Kidney (tissue), 14 donors: Measurements from ENCODE around the gene PRXL2B. TPM values are rescaled to one million over a fixed set of nuclear protein-coding genes. Genes with fewer than 3 reads are reported as not detected.

ENCODE experiments used
- DNase-seq, 5 donors: peaks; one replicate each; pipeline ENCODE4 v3.0.0-alpha.2; 2013 to 2020
- FAIRE-seq: peaks from 2 replicates; lab custom pipeline; 2012; peaks lifted over from hg19 to GRCh38; lab: Jason Lieb, UNC
- H3K27ac ChIP-seq, 2 donors: one replicate each; pipeline ENCODE4 v1.7.0; 2013; ENCODE audit warnings: low read depth in 2 of 2, low read length in 2 of 2, inconsistent platforms in 1 of 2
- H3K27me3 ChIP-seq: one replicate; pipeline ENCODE4 v1.7.1; 2013; ENCODE audit warnings: low read length, inconsistent platforms; ENCODE audit not compliant: control insufficient read depth, insufficient read depth
- H3K36me3 ChIP-seq, 3 donors: one replicate each; pipeline versions ENCODE4 v1.7.0 to v1.7.1; 2013; ENCODE audit warnings: low read length in 3 of 3, control low read depth in 1 of 3, inconsistent platforms in 1 of 3; ENCODE audit not compliant: insufficient read depth in 3 of 3, control insufficient read depth in 2 of 3
- H3K4me1 ChIP-seq, 3 donors: one replicate each; pipeline versions ENCODE4 v1.7.0 to v1.7.1; 2013; ENCODE audit warnings: low read length in 3 of 3, inconsistent platforms in 1 of 3, low read depth in 1 of 3; ENCODE audit not compliant: control insufficient read depth in 2 of 3, insufficient read depth in 2 of 3
- H3K4me3 ChIP-seq, 3 donors: one replicate each; pipeline versions ENCODE4 v1.7.0 to v1.8.1; 2013; ENCODE audit warnings: low read length in 3 of 3, control low read depth in 1 of 3, inconsistent platforms in 1 of 3
- H3K9ac ChIP-seq, 3 donors: one replicate each; pipeline versions ENCODE4 v1.7.0 to v1.7.1; 2013; ENCODE audit warnings: low read length in 3 of 3, control low read depth in 1 of 3, inconsistent platforms in 1 of 3
- H3K9me3 ChIP-seq, 3 donors: one replicate each; pipeline versions ENCODE4 v1.7.0 to v1.7.1; 2013; ENCODE audit warnings: low read length in 3 of 3, control low read depth in 1 of 3, inconsistent platforms in 1 of 3; ENCODE audit not compliant: control insufficient read depth in 2 of 3, insufficient read depth in 1 of 3
- intact Hi-C: fragments of 100-400 bp; cut with DNase I; formaldehyde crosslinking; loops from one replicate; pipeline ENCODE4 v1.11.1; 2022
- polyA plus RNA-seq: library from polyadenylated mRNA; stranded (reverse); fragments of 350-450 nt; fragmentation: Illumina TruSeq; extraction: RNeasy Lipid Tissue Mini Kit (QIAGEN cat#74804); gene quantifications from one replicate; pipeline ENCODE4 v1.2.3, GENCODE V29; 2014; ENCODE audit warnings: low read depth, low replicate concordance; ENCODE audit not compliant: insufficient read depth
- total RNA-seq: library from RNA; stranded (reverse); fragmentation: NEBNext Ultra II Directional; extraction: Animal tissue kit (Norgen Biotek cat#: 25700); gene quantifications from one replicate; pipeline ENCODE4 v1.2.1, GENCODE V29; 2021
- TF ChIP-seq, protein P1 (sequence below): IDR thresholded peaks from 3 replicates; pipeline ENCODE4 v1.5.1; 2012; ENCODE audit warnings: mild to moderate bottlenecking, moderate library complexity, borderline replicate concordance; ENCODE audit not compliant: insufficient read depth; ENCODE audit errors: extremely low read depth
- donor health status: control.
- donor health status: control.
- donor health status: control.
- donor health status: control.
- donor health status: control.
- donor health status: DM: yes; HTN: yes; CAD: no.
- donor health status: Normal renal cell carcinoma (clear cell type).

Gene PRXL2B
- total and polyA plus RNA-seq, 2 donors from 2014 or later = 25.6 to 39.5 TPM

DNA sequence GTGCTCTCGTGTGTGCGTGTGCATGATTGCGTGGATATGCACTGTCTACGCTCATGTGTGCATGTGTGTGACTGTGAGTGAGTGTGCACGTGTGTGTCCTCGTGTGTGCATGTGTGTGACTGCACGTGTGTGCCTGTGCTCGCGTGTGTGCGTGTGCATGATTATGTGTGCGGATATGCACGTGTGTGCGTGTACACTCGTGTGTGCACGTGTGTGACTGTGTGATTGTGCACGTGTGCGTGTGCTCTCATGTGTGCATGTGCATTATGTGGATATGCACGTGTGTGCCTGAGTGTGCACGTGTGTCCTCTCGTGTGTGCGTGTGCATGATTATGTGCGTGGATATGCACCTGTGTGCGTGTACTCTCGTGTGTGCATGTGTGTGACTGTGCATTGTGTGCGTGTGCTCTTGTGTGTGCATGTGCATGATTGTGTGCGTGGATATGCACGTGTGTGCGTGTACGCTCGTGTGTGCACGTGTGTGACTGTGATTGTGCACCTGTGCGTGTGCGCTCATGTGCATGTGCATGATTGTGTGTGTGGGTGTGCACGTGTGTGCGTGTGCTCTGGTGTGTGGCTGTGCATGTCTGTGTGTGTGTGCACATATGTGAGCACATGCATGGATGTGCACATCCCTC, 44.0 kb downstream of the PRXL2B start:
- TF ChIP-seq, protein P1, sequence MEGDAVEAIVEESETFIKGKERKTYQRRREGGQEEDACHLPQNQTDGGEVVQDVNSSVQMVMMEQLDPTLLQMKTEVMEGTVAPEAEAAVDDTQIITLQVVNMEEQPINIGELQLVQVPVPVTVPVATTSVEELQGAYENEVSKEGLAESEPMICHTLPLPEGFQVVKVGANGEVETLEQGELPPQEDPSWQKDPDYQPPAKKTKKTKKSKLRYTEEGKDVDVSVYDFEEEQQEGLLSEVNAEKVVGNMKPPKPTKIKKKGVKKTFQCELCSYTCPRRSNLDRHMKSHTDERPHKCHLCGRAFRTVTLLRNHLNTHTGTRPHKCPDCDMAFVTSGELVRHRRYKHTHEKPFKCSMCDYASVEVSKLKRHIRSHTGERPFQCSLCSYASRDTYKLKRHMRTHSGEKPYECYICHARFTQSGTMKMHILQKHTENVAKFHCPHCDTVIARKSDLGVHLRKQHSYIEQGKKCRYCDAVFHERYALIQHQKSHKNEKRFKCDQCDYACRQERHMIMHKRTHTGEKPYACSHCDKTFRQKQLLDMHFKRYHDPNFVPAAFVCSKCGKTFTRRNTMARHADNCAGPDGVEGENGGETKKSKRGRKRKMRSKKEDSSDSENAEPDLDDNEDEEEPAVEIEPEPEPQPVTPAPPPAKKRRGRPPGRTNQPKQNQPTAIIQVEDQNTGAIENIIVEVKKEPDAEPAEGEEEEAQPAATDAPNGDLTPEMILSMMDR = no peak
- peak overlapping the region in 1 of 3 donors; percentile 35 for H3K4me3 ChIP-seq
- no peak for DNase-seq
- intact Hi-C loops = no loop called here
- H3K27ac ChIP-seq = no peak overlapping the region
- peaks cover 13% of the 10 kb centered on the region for H3K27me3 ChIP-seq
- no peaks in the 10 kb centered on the region for H3K36me3 ChIP-seq
- H3K9me3 ChIP-seq = peaks cover 0 to 3% (median 0%) of the 10 kb centered on the region in 3 donors
- no peak for FAIRE-seq
- H3K4me1 ChIP-seq = no peaks in the 10 kb centered on the region
- no peak overlapping the region for H3K9ac ChIP-seq

DNA sequence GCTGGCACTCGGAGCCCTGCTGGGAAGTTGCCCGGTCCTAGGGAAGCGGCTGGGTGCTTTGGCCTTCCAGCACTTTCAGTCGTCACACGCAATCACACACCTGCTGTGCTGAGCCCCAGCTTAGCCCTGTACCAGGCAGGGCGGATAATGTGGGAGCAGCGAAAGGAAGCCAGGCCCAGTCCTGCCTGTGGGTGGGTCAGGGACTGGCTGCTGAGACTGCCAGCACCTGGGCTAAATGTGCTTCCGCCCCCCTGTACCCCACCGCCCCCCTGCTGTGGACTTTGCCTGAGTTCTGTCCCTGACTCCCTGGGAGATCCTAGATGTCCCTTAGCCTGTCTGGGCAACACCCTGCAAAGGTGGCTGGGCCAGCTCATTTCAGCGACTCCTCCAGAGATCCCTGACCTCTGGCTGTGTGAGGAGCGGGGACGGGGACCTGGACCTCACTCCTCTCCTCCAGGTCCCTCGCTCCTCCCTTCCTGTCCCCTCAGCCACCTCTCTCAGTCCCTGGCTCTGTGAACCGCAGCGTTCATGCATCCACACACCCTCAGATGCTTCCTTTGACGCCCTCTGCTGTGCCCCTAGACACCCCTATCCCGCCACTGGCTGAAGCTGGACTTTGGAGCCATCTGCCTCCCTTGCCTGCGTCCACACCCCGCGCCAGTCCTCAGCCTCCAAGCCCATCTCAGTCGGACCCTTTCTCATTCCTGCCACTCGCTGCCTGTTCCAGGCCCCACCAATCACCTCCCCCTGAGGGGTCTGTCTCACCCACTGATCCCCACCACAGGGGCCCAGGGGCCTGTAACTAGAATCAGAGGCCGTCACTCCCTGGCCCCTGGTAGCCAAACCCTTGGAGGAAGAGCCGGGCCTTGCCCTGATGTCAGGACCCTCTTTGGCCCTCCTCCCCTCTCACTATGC, 44.8 kb downstream of the PRXL2B start:
- Histone ChIP-seq H3K4me1 (no peaks in the 10 kb centered on the region), H3K4me3 (no peak overlapping the region), H3K27me3 (peaks cover 13% of the 10 kb centered on the region), H3K27ac (no peak overlapping the region), H3K9ac (no peak overlapping the region), H3K9me3 (peaks cover 0 to 3% (median 0%) of the 10 kb centered on the region in 3 donors), H3K36me3 (no peaks in the 10 kb centered on the region)
- intact Hi-C loops = no loop called here
- DNase-seq (peak in 3 of 5 donors; percentile 16 to 52 (median 28)), FAIRE-seq (no peak)
- TF ChIP-seq, protein P1 = no peak

DNA sequence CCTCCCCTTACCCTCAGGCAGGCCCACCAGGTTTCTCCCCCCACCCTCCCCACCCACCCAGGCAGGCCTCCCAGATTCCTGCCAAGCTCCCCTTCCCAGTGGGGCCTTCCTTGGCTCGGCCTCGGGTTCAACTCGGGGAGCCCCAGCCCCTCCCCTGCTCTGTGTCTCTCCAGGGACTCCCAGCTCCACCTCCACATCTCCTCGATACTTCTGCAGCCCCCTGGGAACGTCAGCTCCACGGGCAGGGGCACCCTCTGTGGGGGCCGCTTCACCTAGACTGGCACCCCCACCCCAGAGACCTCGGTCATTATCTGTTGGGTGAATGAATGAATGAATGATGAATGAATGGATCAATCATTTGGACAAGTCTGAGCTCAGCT, 45.5 kb downstream of the PRXL2B start:
- Histone ChIP-seq H3K27me3 (peaks cover 9% of the 10 kb centered on the region), H3K9ac (no peak overlapping the region), H3K36me3 (no peaks in the 10 kb centered on the region), H3K9me3 (peaks cover 0 to 5% (median 3%) of the 10 kb centered on the region in 3 donors), H3K4me1 (no peaks in the 10 kb centered on the region), H3K4me3 (no peak overlapping the region), H3K27ac (no peak overlapping the region)
- no peak for FAIRE-seq
- intact Hi-C loops = no loop called here
- DNase-seq = no peak
- TF ChIP-seq, protein P1 = no peak
